Right cardiac atrium (tissue), 5 donors: ENCODE results near the gene DPEP1. TPM values are rescaled to one million over a fixed set of nuclear protein-coding genes. Genes with fewer than 3 reads are reported as not detected.

Source experiments
- ATAC-seq, 2 donors: fragments of 200-7000 bp; cut with Tn5 transposase; one replicate each; pipeline versions ENCODE4 v1.8.0 to v1.9.1; 2020; ENCODE audit warnings: moderate library complexity in 2 of 2, mild to moderate bottlenecking in 1 of 2
- DNase-seq, 3 donors: peaks; one replicate each; pipeline ENCODE4 v3.0.0-alpha.2; 2020
- H3K27ac ChIP-seq: one replicate; pipeline ENCODE4 v1.5.1; 2013; ENCODE audit warnings: mild to moderate bottlenecking, low read length, control low read depth, moderate library complexity
- H3K27me3 ChIP-seq: one replicate; pipeline ENCODE4 v1.6.1; 2013; ENCODE audit not compliant: control insufficient read depth, insufficient read depth
- H3K4me1 ChIP-seq: one replicate; pipeline ENCODE4 v1.6.1; 2013; ENCODE audit warnings: low read length; ENCODE audit not compliant: control insufficient read depth, insufficient read depth
- H3K4me3 ChIP-seq: one replicate; pipeline ENCODE4 v1.5.1; 2013; ENCODE audit warnings: low read length, control low read depth
- H3K9me3 ChIP-seq: one replicate; pipeline ENCODE4 v1.6.1; 2013; ENCODE audit warnings: low read length; ENCODE audit not compliant: control insufficient read depth
- WGBS: extraction: QIAGEN DNeasy Blood & Tissue Kit; methylation state at CpG from one replicate; pipeline ENCODE4 v1.1.7; 2013; 5-methylcytosine and 5-hydroxymethylcytosine counted together
- intact Hi-C, 4 donors: fragments of 100-400 bp; cut with DNase I; formaldehyde crosslinking; loops; one replicate each; pipeline versions ENCODE4 v1.11.0 to v1.14.0; 2022 to 2023
- polyA plus RNA-seq: library from polyadenylated mRNA; stranded (reverse); fragments of 200-250 nt; gene quantifications from one replicate; pipeline ENCODE4 v1.2.3, GENCODE V29; 2013
- total RNA-seq, 4 donors: library from RNA; stranded (reverse); fragmentation: NEBNext Ultra II Directional; extraction: Animal tissue kit (Norgen Biotek cat#: 25700); gene quantifications; one replicate each; pipeline ENCODE4 v1.2.1, GENCODE V29; 2021
- donor health status: healthy with polysubstance abuse.
- donor health status: DM: no; HTN: yes; CAD: no.
- donor health status: DM: no; HTN: no; CAD: no.
- donor health status: DM: no; HTN: yes; CAD: no; lungs with severe emphysema.
- donor health status: DM: yes; HTN: yes; CAD: no.

DPEP1 gene
- total and polyA plus RNA-seq, 5 donors: 0.18 to 0.53 (median 0.31) TPM; not detected in 2

DNA sequence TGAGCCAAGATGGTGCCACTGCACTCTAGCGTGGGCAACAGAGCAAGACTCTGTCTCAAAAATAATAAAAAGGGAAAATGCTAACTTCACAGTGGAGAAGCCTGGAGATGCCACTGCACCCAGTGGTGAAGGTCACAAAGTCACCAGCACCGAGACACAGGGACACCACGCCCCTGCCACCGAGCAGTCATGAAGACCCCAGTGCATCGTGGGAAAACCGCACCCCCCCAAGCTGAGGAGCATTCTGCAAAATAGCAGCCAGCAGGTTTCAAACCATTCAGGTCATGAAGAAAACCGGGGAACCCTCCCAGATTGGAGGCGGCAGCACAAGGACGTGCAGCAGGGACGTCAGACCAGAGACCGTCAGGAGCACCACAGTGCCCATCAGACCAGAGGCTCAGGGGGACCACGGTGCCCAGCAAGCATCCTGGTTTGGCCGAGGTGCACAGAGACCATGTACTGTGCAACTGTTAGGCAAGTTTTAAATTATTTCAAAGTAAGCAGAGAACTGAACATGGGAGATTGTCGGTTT, 30.4 kb downstream of the DPEP1 start:
- ATAC-seq (no peak), DNase-seq (no peak)
- H3K4me1 ChIP-seq: no peaks in the 10 kb centered on the region
- H3K27me3 ChIP-seq: no peaks in the 10 kb centered on the region
- H3K27ac ChIP-seq: no peak overlapping the region
- WGBS: 72% methylated on average over 14 of the region's 14 CpGs
- no peak overlapping the region for H3K4me3 ChIP-seq
- no peaks in the 10 kb centered on the region for H3K9me3 ChIP-seq
- intact Hi-C loops: no loop called here

DNA sequence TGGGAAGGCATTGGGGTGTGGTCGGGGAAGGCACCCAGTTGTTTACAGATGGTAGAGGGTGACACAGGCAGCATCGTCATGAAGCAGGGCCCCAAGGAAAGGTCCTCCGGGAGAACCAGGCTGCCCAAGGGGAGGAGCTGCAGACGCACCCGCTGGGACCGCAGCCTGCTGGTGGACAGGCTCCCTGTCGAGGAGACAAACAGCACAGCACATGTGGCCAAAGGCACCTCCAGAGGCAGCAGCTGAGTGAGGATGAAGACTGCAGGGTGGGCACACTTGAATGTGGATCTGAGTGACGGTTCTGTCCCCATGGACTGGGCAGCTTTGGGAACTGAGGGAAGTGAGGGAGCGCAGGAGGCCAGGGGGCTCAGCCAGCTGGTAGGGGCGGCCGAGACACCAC, 31.7 kb downstream of the DPEP1 start:
- H3K27ac ChIP-seq: no peak overlapping the region
- intact Hi-C loops: no loop called here
- H3K9me3 ChIP-seq: no peaks in the 10 kb centered on the region
- DNase-seq (no peak), ATAC-seq (no peak)
- 77% methylated on average over 11 of the region's 11 CpGs for WGBS
- H3K27me3 ChIP-seq: no peaks in the 10 kb centered on the region
- no peaks in the 10 kb centered on the region for H3K4me1 ChIP-seq
- no peak overlapping the region for H3K4me3 ChIP-seq

DNA sequence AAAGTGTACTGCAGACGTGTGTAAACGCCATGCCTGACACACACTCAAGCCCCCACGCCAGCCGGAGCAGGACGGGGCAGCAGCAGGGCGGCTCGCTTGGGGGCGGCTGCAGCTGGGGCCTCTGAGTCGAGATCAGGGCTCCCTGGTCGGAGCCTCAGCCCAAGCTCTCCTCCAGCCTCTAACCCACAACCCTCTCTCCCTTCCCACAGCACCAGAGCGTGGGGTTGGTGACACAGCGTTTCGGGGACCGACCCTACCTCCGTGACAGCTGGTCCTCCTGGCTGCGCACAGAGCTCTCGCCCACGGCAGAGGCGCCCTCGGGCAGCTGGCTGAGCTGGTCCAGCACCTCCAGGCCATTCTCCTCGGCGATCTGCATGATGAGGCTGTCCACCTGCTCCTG, 32.8 kb downstream of the DPEP1 start:
- intact Hi-C loops: no loop called here
- Histone ChIP-seq H3K27ac (no peak overlapping the region), H3K9me3 (no peaks in the 10 kb centered on the region), H3K4me3 (no peak overlapping the region), H3K4me1 (no peaks in the 10 kb centered on the region), H3K27me3 (no peaks in the 10 kb centered on the region)
- ATAC-seq: no peak
- DNase-seq: no peak
- 95% methylated on average over 22 of the region's 22 CpGs for WGBS

DNA sequence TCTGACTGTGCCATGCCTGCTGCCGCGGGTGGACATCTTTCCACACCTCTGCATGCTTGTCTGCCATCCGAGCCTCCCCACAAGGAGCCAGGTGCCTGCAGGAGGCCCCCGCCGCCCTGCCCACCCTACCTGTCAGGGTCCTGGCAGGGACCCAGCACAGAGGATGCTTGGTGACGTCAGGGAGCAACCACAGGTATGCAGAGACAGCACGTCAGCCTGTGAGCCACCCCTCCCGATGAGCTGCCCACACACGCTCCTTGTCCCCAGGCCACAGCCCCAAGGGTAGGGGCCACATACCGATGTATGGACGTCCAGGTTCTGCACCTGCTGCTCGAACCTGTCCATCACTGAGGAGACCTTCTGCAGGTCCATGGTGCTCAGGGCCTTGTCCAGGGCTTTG, 33.5 kb downstream of the DPEP1 start:
- WGBS: 90% methylated on average over 12 of the region's 12 CpGs
- H3K9me3 ChIP-seq: no peaks in the 10 kb centered on the region
- H3K27ac ChIP-seq: no peak overlapping the region
- no peak overlapping the region for H3K4me3 ChIP-seq
- H3K4me1 ChIP-seq: no peaks in the 10 kb centered on the region
- intact Hi-C loops: no loop called here
- no peak for DNase-seq
- no peaks in the 10 kb centered on the region for H3K27me3 ChIP-seq
- no peak for ATAC-seq

DNA sequence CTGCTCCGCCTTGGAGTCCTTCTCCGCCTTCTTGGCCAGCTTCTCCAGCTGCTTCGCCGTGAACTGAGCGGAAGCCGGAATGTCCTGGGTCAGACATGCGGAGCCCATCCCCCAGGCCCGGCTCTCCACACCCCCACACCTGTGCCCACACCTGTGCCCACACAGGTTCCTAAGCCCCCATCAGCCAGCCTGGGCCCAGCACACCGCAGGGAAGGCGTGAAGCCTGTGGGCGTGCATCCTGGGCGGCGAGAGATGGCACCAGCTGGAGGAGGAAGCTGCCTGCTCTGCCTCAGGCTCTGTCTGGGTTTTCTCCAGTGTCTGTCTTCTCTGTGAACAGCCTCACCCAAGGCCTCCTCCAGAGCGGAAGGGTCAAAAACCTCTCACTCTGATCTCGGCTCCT, 38.1 kb downstream of the DPEP1 start:
- peaks cover 3% of the 10 kb centered on the region for H3K4me1 ChIP-seq
- H3K27ac ChIP-seq: no peak overlapping the region
- peak in 1 of 3 donors; percentile 9 for DNase-seq
- 91% methylated on average over 15 of the region's 15 CpGs for WGBS
- no peak for ATAC-seq
- H3K4me3 ChIP-seq: no peak overlapping the region
- H3K9me3 ChIP-seq: no peaks in the 10 kb centered on the region
- intact Hi-C loops: no loop called here
- H3K27me3 ChIP-seq: no peaks in the 10 kb centered on the region

DNA sequence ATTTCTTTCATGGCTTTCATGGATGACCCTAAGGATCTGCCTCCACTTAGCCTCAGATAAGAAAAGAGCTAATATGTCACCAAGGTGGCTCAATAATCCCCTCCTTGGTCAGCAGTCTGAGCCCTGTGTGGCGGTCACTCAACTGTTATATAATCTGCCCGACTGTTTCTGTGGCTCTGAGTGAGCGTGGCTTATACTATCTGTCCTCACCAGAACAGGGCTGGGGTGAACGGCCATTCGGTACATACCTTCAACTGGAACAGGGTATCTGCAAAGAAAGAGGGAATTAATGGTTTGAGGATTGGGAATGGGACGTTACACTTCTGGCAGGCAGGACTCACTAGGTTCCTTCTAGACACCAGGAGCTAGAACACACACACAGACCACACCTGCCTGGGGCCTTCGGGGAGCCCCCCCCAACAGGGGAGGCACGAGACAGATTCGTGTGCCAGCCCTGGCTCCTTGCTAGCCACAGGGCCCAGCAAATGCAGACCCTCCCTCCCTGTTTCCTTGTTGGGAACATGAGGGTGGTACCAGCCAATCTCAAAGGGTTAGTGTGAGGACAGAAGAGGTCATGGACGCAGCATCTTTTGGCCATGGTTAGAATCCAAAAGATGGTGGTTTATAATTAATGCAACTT, 40.3 kb downstream of the DPEP1 start:
- Histone ChIP-seq H3K27ac (no peak overlapping the region), H3K9me3 (no peaks in the 10 kb centered on the region), H3K4me3 (no peak overlapping the region), H3K27me3 (no peaks in the 10 kb centered on the region), H3K4me1 (peaks cover 9% of the 10 kb centered on the region)
- intact Hi-C loops: no loop called here
- DNase-seq: no peak
- WGBS: 85% methylated on average over 10 of the region's 10 CpGs
- no peak for ATAC-seq

DNA sequence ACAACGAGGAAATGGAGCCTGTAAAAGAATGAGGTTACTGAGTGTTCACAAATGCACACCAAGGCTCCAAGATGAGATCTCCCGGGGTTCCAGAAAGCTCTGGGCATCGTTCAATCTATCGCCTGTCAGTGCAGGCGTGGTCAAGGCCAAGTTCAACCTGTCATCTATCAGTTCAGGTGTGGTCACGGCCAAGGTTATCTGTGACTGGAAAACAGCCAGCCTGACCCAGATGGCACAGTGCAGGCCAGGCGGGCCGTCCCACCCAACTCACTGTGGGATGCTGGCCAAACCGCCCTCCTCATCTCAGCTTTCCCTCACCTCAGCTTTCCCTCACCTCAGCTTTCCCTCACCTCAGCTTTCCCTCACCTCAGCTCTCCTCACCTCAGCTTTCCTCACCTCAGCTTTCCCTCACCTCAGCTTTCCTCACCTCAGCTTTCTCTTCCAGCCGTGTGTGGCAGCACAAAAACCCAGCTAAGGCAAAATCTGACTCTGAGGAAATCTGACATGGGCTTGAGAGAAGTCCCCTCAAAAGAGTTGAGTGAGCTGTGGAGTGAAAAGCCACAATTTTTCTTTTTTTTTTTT, 41.7 kb downstream of the DPEP1 start:
- no peak for ATAC-seq
- Histone ChIP-seq H3K27me3 (no peaks in the 10 kb centered on the region), H3K9me3 (no peaks in the 10 kb centered on the region), H3K4me3 (no peak overlapping the region), H3K27ac (no peak overlapping the region), H3K4me1 (peaks cover 9% of the 10 kb centered on the region)
- WGBS: 85% methylated on average over 10 of the region's 10 CpGs
- intact Hi-C loops: no loop called here
- DNase-seq: no peak

DNA sequence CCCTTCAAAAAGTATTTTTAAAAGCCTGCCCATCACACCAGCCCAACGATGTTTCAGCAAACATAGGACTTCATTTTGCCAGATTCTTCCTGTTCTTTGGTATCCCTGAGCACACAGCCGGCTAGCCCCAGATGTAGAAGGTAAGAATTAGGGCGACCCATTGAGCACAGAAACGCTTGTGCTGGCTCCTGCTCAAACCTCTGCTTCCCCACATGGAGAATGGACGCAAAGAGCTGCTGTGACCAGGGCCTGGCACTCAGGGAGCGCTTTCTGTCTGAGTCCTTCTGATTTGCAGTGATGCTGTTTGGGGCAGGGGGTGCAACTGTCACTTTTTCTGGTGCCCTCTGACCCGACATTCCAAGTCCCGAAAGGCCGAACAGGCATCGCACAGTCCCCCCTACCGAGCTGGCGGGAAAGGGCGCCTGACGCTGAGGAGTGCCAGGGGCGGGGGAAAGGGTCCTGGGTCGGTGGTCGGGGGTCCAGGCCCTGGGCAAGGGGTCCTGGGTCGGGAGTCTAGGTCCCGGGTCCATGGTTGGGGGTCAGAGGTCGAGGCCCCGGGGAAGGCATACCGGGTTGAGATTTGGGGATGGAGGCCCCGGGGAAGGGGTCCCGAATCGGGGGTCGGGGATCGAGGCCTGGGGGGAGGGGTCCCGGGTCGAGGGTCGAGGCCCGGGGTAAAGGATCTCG, 43.1 kb downstream of the DPEP1 start:
- peak in 1 of 2 donors; percentile 1 for ATAC-seq
- Histone ChIP-seq H3K4me3 (peak overlapping the region; percentile 90), H3K9me3 (no peaks in the 10 kb centered on the region), H3K27ac (no peak overlapping the region), H3K4me1 (peaks cover 9% of the 10 kb centered on the region), H3K27me3 (no peaks in the 10 kb centered on the region)
- peak in 1 of 3 donors; percentile 57 for DNase-seq
- WGBS: 34% methylated on average over 32 of the region's 32 CpGs
- intact Hi-C loops: no loop called here

DNA sequence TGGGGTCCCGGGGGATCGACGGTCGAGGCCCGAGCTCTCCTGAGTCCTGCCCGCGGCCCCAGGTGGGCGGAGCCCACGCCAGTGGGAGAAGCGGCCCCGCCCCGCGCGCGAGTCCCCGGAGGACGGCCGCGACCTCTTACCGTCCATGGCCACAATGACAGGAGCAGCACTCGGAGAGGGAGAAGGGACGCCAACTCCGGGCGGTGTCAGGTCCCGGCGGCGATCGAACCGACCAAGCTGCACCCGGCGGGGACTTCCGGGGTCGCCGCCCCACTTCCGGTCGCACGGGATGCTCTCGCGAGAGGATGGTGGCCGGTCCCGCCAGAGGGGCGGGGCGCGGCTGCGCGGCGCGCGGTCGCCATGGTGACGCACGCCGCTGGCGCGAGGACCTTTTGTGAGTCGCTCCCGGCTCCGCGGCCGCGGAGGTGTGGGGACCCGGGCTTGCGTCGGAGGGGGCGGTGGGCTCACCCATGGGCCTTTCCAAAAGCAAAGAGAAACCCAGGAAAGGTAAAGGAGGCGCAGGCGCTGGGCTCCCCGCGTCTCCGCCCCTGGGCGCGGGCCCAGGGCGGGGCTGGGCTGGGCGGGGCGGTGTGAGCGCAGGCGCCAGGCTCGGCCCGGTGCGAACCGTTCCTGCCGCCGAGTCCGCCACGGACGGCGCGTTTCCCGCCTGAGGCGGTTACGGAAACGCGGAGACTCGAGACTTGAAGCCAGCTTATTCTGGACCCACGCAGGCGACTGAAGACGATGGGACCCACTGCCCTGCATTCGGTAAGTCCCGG, 44.2 kb downstream of the DPEP1 start, which contains the start of the genes CHMP1A and SPATA33:
Gene CHMP1A, minus strand, starts transcription at position 267 of the 779 bp plus-strand sequence. Its CDS starts 120 bp downstream, at position 147.
Gene SPATA33, plus strand, starts transcription at position 395 of the 779 bp plus-strand sequence. Its CDS starts 76 bp downstream, at position 471.
- peaks cover 9% of the 10 kb centered on the region for H3K4me1 ChIP-seq
- under 1% methylated on average over 99 of the region's 99 CpGs for WGBS
- H3K4me3 ChIP-seq: peak within 1 kb of the TSS; percentile 90
- H3K9me3 ChIP-seq: no peaks in the 10 kb centered on the region
- intact Hi-C loops: no loop called here
- ATAC-seq (peak; percentile 97), DNase-seq (peak; percentile 92 to 97 (median 96))
- H3K27ac ChIP-seq: peak within 1 kb of the TSS; percentile 82
- H3K27me3 ChIP-seq: no peaks in the 10 kb centered on the region

DNA sequence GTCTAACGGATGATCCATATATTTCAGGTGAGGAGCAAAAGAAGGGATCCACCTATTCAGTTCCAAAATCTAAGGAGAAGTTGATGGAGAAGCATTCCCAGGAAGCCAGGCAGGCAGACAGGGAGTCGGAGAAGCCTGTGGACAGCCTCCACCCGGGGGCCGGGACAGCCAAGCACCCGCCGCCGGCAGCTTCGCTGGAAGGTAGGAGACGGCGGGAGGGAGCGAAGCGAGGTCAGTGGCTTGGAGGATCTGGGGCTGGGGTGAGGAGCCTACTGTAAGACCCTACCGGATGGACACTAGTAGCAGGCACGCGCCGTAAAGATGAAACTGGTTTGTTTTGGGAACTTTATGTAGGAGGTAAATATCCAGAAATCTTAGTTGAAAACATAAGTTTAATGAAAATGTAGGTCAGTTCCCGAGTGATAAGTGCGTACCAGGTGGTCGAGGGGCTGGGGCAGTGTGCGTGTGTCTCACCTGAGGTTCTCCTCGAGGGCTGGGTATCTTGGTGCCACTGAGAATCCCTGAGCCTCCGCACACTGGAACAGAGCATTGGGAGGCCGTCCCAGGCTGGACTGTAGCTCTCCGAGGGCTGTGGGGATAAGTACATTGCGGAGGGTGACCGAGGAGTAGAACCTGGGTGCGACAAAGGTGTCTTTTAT, 44.9 kb downstream of the DPEP1 start:
- Histone ChIP-seq H3K4me3 (peak overlapping the region; percentile 90), H3K27ac (peak overlapping the region; percentile 2), H3K9me3 (no peaks in the 10 kb centered on the region), H3K27me3 (no peaks in the 10 kb centered on the region), H3K4me1 (peaks cover 9% of the 10 kb centered on the region)
- intact Hi-C loops: no loop called here
- 16% methylated on average over 27 of the region's 27 CpGs for WGBS
- peak in 1 of 3 donors; percentile 61 for DNase-seq
- peak in 1 of 2 donors; percentile 20 for ATAC-seq
